Duodenal mucosa (tissue), 2 donors: ENCODE measurements around the gene SNX11.

Experiments used
- H3K27ac ChIP-seq: one replicate; pipeline ENCODE4 v1.7.0; 2013; ENCODE audit warnings: low read depth, low read length
- H3K27me3 ChIP-seq, 2 donors: one replicate each; pipeline ENCODE4 v1.7.0; 2013; ENCODE audit warnings: low read length in 2 of 2, control low read depth in 1 of 2; ENCODE audit not compliant: insufficient read depth in 2 of 2, control insufficient read depth in 1 of 2
- H3K36me3 ChIP-seq, 2 donors: one replicate each; pipeline ENCODE4 v1.7.0; 2013; ENCODE audit warnings: low read length in 2 of 2, control low read depth in 1 of 2; ENCODE audit not compliant: insufficient read depth in 2 of 2, control insufficient read depth in 1 of 2
- H3K4me1 ChIP-seq, 2 donors: one replicate each; pipeline ENCODE4 v1.7.0; 2013; ENCODE audit warnings: low read length in 2 of 2, control low read depth in 1 of 2; ENCODE audit not compliant: insufficient read depth in 2 of 2, control insufficient read depth in 1 of 2
- H3K4me3 ChIP-seq, 2 donors: one replicate each; pipeline ENCODE4 v1.7.0; 2013; ENCODE audit warnings: low read length in 2 of 2, low read depth in 1 of 2
- H3K9ac ChIP-seq, 2 donors: one replicate each; pipeline ENCODE4 v1.7.0; 2013; ENCODE audit warnings: low read length in 2 of 2, low read depth in 1 of 2
- H3K9me3 ChIP-seq, 2 donors: one replicate each; pipeline ENCODE4 v1.7.0; 2013; ENCODE audit warnings: low read length in 2 of 2, control low read depth in 1 of 2; ENCODE audit not compliant: control insufficient read depth in 1 of 2

The SNX11 gene

GRCh38 chr17:48110761-48111160, 3.2 kb downstream of the SNX11 start:
- H3K9me3 ChIP-seq = no peaks in the 10 kb centered on the region
- no peak overlapping the region for H3K9ac ChIP-seq
- H3K4me3 ChIP-seq = no peak overlapping the region
- H3K4me1 ChIP-seq = peaks cover 8 to 19% of the 10 kb centered on the region in 2 donors
- H3K27ac ChIP-seq = no peak overlapping the region
- H3K27me3 ChIP-seq = no peaks in the 10 kb centered on the region
- peaks cover 0 to 3% of the 10 kb centered on the region in 2 donors for H3K36me3 ChIP-seq

- Histone ChIP-seq H3K9ac (no peak overlapping the region), H3K4me3 (no peak overlapping the region), H3K27me3 (no peaks in the 10 kb centered on the region), H3K36me3 (peaks cover 0 to 3% of the 10 kb centered on the region in 2 donors), H3K9me3 (no peaks in the 10 kb centered on the region), H3K27ac (no peak overlapping the region), H3K4me1 (peaks cover 8 to 19% of the 10 kb centered on the region in 2 donors)
Observed at GRCh38 chr17:48111937-48112241, 4.3 kb downstream of the SNX11 start.

GRCh38 chr17:48113201-48113676, 5.7 kb downstream of the SNX11 start:
- peaks cover 6 to 18% of the 10 kb centered on the region in 2 donors for H3K4me1 ChIP-seq
- no peaks in the 10 kb centered on the region for H3K27me3 ChIP-seq
- no peaks in the 10 kb centered on the region for H3K9me3 ChIP-seq
- no peak overlapping the region for H3K27ac ChIP-seq
- H3K9ac ChIP-seq = no peak overlapping the region
- peaks cover 0 to 11% of the 10 kb centered on the region in 2 donors for H3K36me3 ChIP-seq
- no peak overlapping the region for H3K4me3 ChIP-seq

- Histone ChIP-seq H3K9me3 (no peaks in the 10 kb centered on the region), H3K4me1 (no peaks in the 10 kb centered on the region), H3K36me3 (peaks cover 22 to 59% of the 10 kb centered on the region in 2 donors), H3K9ac (no peak overlapping the region), H3K27me3 (no peaks in the 10 kb centered on the region), H3K27ac (no peak overlapping the region), H3K4me3 (no peak overlapping the region)
Observed at GRCh38 chr17:48121923-48122664, 14.5 kb downstream of the SNX11 start.

GRCh38 chr17:48122665-48123045, 15.1 kb downstream of the SNX11 start:
- Histone ChIP-seq H3K27me3 (no peaks in the 10 kb centered on the region), H3K4me1 (no peaks in the 10 kb centered on the region), H3K4me3 (no peak overlapping the region), H3K36me3 (peaks cover 22 to 56% of the 10 kb centered on the region in 2 donors), H3K27ac (no peak overlapping the region), H3K9ac (no peak overlapping the region), H3K9me3 (no peaks in the 10 kb centered on the region)

GRCh38 chr17:48123111-48123510, 15.5 kb downstream of the SNX11 start:
- Histone ChIP-seq H3K9me3 (no peaks in the 10 kb centered on the region), H3K27ac (no peak overlapping the region), H3K27me3 (no peaks in the 10 kb centered on the region), H3K9ac (no peak overlapping the region), H3K4me3 (no peak overlapping the region), H3K4me1 (no peaks in the 10 kb centered on the region), H3K36me3 (peaks cover 22 to 52% of the 10 kb centered on the region in 2 donors)

GRCh38 chr17:48123776-48124388, 16.3 kb downstream of the SNX11 start:
- Histone ChIP-seq H3K27me3 (no peaks in the 10 kb centered on the region), H3K9ac (no peak overlapping the region), H3K4me1 (no peaks in the 10 kb centered on the region), H3K27ac (no peak overlapping the region), H3K4me3 (no peak overlapping the region), H3K9me3 (no peaks in the 10 kb centered on the region), H3K36me3 (peaks cover 18 to 45% of the 10 kb centered on the region in 2 donors)

- Histone ChIP-seq H3K4me3 (no peak overlapping the region), H3K27me3 (no peaks in the 10 kb centered on the region), H3K9me3 (no peaks in the 10 kb centered on the region), H3K4me1 (no peaks in the 10 kb centered on the region), H3K9ac (no peak overlapping the region), H3K27ac (no peak overlapping the region), H3K36me3 (peaks cover 15 to 34% of the 10 kb centered on the region in 2 donors)
Observed at GRCh38 chr17:48125829-48126531, 18.4 kb downstream of the SNX11 start.

- no peak overlapping the region for H3K27ac ChIP-seq
- H3K36me3 ChIP-seq = peaks cover 10 to 29% of the 10 kb centered on the region in 2 donors
- H3K4me3 ChIP-seq = no peak overlapping the region
- H3K9me3 ChIP-seq = no peaks in the 10 kb centered on the region
- H3K4me1 ChIP-seq = no peaks in the 10 kb centered on the region
- H3K9ac ChIP-seq = no peak overlapping the region
- H3K27me3 ChIP-seq = no peaks in the 10 kb centered on the region
Observed at GRCh38 chr17:48126532-48126850, 18.9 kb downstream of the SNX11 start.

- no peaks in the 10 kb centered on the region for H3K27me3 ChIP-seq
- H3K9ac ChIP-seq = no peak overlapping the region
- H3K9me3 ChIP-seq = no peaks in the 10 kb centered on the region
- H3K4me1 ChIP-seq = no peaks in the 10 kb centered on the region
- no peak overlapping the region for H3K27ac ChIP-seq
- H3K36me3 ChIP-seq = peaks cover under 1 to 19% of the 10 kb centered on the region in 2 donors
- H3K4me3 ChIP-seq = no peak overlapping the region
Observed at GRCh38 chr17:48127371-48128051, 19.9 kb downstream of the SNX11 start.
